Measurements from ENCODE around the gene RAB41.
A peak's percentile ranks its signal among the peaks of the same experiment; 100 is the strongest.

RAB41 gene

GRCh38 chrX:70255452-70255851 lies 26.5 kb upstream of the RAB41 start:
- TF ChIP-seq FOXP2 (optimal IDR thresholded peaks at IDR 0.05; ENCODE audit: borderline replicate concordance, extremely low read depth, extremely low read length, insufficient read depth) (no peak), TAF1 (IDR thresholded peaks at IDR 0.05; ENCODE audit: borderline replicate concordance, insufficient read depth, low read length) (no peak), REST (IDR thresholded peaks at IDR 0.05; ENCODE audit: insufficient read depth in 1 of 2, low read depth in 2 of 2, low read length in 2 of 2) (no peak), SIN3A (IDR thresholded peaks at IDR 0.05; ENCODE audit: borderline replicate concordance, insufficient read depth, low read length) (no peak), POLR2AphosphoS5 (IDR thresholded peaks at IDR 0.05; ENCODE audit: low read depth, low read length) (no peak)

DNA sequence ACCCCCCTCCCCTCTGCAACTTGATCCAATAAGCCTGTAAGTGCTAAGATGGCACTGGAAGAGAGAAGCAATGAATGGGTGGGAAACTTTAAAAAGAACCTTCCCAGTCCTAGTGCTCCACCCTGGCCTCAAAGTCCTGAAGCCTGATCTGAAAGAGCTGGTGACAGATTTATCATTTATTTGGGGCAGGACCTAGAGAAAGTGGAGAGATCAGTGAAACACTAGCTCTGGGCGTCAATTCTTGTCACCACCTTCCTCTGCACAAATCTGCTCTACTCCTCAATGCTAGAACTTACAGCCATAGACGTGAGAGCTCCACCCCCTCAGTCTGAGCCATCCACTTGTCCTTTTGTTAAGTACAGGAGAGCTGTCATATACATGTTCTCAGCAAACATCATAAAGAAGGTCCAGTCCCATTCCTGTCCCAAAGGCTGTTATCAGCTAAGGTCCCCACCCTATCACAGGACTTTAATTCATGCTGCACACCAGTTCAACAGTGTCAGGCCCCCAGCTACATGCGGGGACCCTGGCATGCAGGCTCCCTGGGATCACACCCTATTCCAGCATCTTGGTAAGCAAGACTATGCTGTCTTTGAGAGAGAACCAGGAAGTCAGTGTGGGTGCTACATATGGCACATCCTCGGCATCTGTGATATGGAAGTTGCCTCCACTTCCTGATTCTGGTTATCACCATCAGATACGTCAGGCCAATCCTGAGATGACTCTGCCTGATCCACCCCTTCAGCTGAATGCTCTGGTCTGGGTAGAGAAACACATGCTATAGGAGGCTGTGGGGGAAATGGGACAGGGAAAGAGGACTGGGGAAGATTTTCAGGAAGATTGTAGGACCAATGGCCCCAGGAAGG lies 24.3 kb upstream of the RAB41 start:
- TF ChIP-seq FOXP2 (optimal IDR thresholded peaks at IDR 0.05; ENCODE audit: borderline replicate concordance, extremely low read depth, extremely low read length, insufficient read depth) = no peak
- no peak for TF ChIP-seq REST (IDR thresholded peaks at IDR 0.05; ENCODE audit: insufficient read depth in 1 of 2, low read depth in 2 of 2, low read length in 2 of 2)
- TF ChIP-seq POLR2AphosphoS5 (IDR thresholded peaks at IDR 0.05; ENCODE audit: low read depth, low read length) = no peak
- TF ChIP-seq SIN3A (IDR thresholded peaks at IDR 0.05; ENCODE audit: borderline replicate concordance, insufficient read depth, low read length) = no peak
- TF ChIP-seq TAF1 (IDR thresholded peaks at IDR 0.05; ENCODE audit: borderline replicate concordance, insufficient read depth, low read length) = no peak

DNA sequence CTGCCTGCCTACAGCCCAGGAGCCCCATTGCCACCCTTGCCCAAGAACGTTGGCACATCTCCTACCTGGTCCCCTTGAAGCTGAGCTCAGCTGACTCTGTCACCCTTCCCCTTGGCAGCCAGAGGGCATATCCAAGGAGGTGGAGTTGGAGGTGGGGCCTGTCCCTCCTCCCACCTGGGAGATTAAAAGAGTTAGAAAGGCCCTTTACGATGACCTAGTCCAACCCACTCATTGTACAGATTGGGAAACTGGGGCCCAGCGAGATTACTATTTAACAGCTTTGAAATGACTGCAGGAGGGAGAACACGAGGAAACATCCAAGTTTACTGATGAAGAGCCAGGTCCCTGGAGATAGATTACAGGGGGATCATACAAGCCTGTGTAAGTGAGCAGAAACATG lies 21.9 kb upstream of the RAB41 start, which contains the start of gene P2RY4:
P2RY4 (minus strand) TSS at position 101 of the 400 bp plus-strand sequence. CDS start 580 bp downstream, outside the sequence.
- no peak for TF ChIP-seq SIN3A (IDR thresholded peaks at IDR 0.05; ENCODE audit: borderline replicate concordance, insufficient read depth, low read length)
- no peak for TF ChIP-seq FOXP2 (optimal IDR thresholded peaks at IDR 0.05; ENCODE audit: borderline replicate concordance, extremely low read depth, extremely low read length, insufficient read depth)
- no peak for TF ChIP-seq POLR2AphosphoS5 (IDR thresholded peaks at IDR 0.05; ENCODE audit: low read depth, low read length)
- TF ChIP-seq REST (IDR thresholded peaks at IDR 0.05; ENCODE audit: insufficient read depth in 1 of 2, low read depth in 2 of 2, low read length in 2 of 2) = no peak
- TF ChIP-seq TAF1 (IDR thresholded peaks at IDR 0.05; ENCODE audit: borderline replicate concordance, insufficient read depth, low read length) = no peak

- TF ChIP-seq POLR2AphosphoS5 (IDR thresholded peaks at IDR 0.05; ENCODE audit: low read depth, low read length) = no peak
- no peak for TF ChIP-seq TAF1 (IDR thresholded peaks at IDR 0.05; ENCODE audit: borderline replicate concordance, insufficient read depth, low read length)
- no peak for TF ChIP-seq FOXP2 (optimal IDR thresholded peaks at IDR 0.05; ENCODE audit: borderline replicate concordance, extremely low read depth, extremely low read length, insufficient read depth)
- TF ChIP-seq REST (IDR thresholded peaks at IDR 0.05; ENCODE audit: insufficient read depth in 1 of 2, low read depth in 2 of 2, low read length in 2 of 2) = 0 out of 4 replicates have a peak, but pooled peaks have one; percentile 26 to 41
- no peak for TF ChIP-seq SIN3A (IDR thresholded peaks at IDR 0.05; ENCODE audit: borderline replicate concordance, insufficient read depth, low read length)
Observed at GRCh38 chrX:70262952-70263567, 18.9 kb upstream of the RAB41 start.
